ENCODE data around the gene BMAL1. TPM values are rescaled to one million over a fixed set of nuclear protein-coding genes. Genes with fewer than 3 reads are reported as not detected.

Gene BMAL1
- total and polyA plus RNA-seq, 3 experiments from 2014 or later: 25.2 to 29.4 (median 29.2) TPM

Other genes starting within 250 kb of the BMAL1 start
- gene BTBD10, start 185.4 kb downstream of the BMAL1 start, total RNA-seq: 10 to 100 TPM; 24.1 to 27.3 TPM
- gene BTBD10, start 185.4 kb downstream of the BMAL1 start, polyA plus RNA-seq: 14.3 TPM
- not detected for gene PTH, start 218.2 kb downstream of the BMAL1 start, total RNA-seq
- gene PTH, start 218.2 kb downstream of the BMAL1 start, polyA plus RNA-seq: not detected